CD4-positive, alpha-beta T cell treated with Interferon alpha-2 for 1 hour (primary cell): ENCODE data around the gene LZTS2.
A peak's percentile ranks its signal among the peaks of the same experiment; 100 is the strongest.
"Not testable (repeated sequence)": the region's sequence is repeated elsewhere in the genome, so short reads cannot be mapped to it uniquely, and the experiment has no call there.

Experiments
- DNase-seq, 2 donors: peaks; one replicate each; pipeline ENCODE4 v3.0.0-alpha.2; 2020 to 2022

LZTS2 gene

DNA sequence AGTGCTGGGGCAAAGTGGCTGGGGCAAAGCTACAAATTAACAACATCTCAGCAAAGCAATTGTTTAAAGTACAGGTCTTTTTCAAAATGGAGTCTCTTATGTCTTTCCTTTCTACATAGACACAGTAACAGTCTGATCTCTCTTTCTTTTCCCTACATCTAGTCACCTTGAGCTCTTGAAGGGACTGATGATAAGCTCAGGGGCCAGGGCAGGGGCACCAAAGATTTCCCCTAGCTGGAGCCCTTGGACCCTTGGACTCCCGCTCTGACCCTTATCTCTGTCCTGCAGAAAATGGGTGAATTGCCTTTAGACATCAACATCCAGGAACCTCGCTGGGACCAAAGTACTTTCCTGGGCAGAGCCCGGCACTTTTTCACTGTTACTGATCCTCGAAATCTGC is 34.8 kb downstream of the LZTS2 start:
- not testable (repeated sequence) for DNase-seq

DNA sequence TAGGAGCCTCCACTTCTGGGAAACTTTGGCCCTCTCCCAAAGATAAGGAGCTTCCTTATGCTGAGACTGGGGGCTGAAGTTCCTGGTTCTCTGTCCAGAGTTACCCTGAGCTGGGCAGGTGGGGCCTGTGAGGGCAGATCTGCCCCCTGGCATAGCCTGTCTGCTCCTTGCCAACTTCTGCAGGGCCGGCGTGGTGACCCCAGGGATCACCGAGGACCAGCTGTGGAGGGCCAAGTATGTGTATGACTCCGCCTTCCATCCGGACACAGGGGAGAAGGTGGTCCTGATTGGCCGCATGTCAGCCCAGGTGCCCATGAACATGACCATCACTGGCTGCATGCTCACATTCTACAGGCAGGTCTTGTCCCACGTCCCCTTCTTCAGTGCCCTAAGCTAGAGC is 35.7 kb downstream of the LZTS2 start:
- DNase-seq: no peak

- DNase-seq: no peak
Measured at GRCh38 chr10:101035916-101036702, 36.5 kb downstream of the LZTS2 start.

DNA sequence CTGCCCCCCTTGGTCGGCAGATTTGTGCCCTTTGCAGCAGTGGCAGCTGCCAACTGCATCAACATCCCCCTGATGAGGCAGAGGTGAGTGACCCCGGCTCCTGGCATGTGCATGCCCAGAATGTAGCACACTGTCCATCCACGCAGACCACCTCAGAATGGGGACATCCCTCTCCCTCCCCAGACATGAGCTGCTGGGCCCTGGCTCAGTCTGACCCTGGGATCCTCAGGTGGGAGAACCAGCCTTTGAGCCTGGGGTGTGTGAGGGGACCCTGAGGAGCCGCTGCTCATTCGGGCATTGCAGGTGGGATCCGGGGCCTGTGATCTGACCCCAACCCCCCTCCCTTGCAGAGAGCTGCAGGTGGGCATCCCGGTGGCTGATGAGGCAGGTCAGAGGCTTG is 37.1 kb downstream of the LZTS2 start:
- no peak for DNase-seq

DNA sequence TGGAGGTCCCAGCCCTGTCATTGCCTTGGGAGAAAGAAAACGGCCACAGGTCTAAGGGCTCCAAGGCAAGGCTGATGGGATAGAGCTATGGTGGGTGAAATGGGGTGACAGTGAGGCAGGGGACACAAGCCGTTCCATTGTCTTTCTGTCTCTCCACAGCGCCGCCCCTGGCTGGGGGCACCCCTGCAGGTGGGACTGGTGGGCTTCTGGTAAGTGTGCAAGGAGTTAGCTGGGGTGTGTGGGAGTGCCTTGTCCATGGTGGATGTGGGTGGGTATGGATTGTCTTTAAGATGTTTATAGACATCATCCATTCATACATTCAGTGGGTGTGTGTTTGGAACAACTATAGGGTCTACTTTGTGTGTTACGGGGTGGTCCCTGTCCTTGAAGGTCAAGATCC is 38.9 kb downstream of the LZTS2 start:
- DNase-seq: no peak

GRCh38 chr10:101040061-101040460 is 40.5 kb downstream of the LZTS2 start:
- no peak for DNase-seq

GRCh38 chr10:101040851-101041250 is 41.2 kb downstream of the LZTS2 start:
- DNase-seq: no peak

DNA sequence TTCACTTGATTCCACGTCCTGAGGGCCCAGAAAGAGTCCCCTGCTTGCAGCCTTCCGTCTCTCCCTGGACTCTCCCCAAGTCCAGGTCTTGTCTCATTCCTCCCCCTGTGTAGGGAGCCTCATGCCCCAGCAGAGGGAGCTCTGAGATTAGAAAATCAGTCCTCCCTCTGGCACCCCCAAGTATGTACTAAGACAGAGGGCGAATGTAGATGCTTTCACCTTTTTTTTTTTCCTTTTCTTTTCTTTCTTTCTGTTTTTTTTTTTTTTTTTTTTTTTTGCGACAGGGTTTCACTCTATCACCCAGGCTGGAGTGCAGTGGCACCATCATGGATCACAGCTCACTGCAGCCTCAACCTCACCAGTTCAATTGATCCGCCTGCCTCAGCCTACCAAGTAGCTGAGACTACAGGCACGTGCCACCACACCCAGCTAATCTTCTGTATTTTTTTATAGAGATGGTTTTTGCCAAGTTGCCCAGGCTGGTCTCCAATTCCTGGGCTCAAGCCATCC is 41.7 kb downstream of the LZTS2 start:
- peak; percentile 80 to 87 for DNase-seq

DNA sequence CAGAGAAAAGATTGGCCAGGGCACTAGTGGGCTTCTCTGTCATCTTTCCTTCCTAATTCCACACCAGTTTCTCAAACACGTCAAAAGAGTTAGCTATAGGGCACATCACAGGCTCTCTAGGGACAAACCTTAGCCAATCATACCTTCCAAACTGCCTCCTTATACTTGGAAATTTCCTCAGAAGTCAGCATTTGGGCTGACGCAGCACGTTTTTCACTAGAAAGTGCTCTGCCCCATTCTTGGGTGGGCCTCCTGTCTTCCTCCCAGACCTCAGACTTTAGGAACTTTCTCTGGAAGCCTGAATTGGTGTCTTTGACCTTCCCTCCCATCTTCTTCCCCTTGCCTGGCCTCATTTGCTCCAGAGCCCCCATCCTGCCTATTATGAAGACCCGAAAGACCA is 42.5 kb downstream of the LZTS2 start:
- no peak for DNase-seq

- peak; percentile 88 for DNase-seq
Measured at GRCh38 chr10:101042667-101043362, 43.2 kb downstream of the LZTS2 start.

DNA sequence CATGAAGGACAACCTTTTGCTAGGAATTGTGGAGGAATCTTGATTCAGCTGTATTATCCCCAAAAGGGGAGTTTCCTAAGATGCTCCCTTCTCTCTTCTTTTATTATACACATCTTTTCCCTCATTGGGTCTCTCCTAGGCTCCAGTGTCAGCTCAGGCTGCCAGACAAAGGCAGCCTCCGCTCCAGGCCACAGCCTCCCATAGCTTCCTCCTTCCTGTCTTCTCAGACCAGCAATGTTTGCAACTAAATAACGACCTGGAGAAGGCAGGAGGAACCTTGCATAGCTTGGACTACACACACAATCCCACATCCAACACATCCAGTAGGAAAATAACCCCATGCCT is 43.7 kb downstream of the LZTS2 start:
- DNase-seq: no peak

GRCh38 chr10:101044117-101044516 is 44.5 kb downstream of the LZTS2 start:
- no peak for DNase-seq

DNA sequence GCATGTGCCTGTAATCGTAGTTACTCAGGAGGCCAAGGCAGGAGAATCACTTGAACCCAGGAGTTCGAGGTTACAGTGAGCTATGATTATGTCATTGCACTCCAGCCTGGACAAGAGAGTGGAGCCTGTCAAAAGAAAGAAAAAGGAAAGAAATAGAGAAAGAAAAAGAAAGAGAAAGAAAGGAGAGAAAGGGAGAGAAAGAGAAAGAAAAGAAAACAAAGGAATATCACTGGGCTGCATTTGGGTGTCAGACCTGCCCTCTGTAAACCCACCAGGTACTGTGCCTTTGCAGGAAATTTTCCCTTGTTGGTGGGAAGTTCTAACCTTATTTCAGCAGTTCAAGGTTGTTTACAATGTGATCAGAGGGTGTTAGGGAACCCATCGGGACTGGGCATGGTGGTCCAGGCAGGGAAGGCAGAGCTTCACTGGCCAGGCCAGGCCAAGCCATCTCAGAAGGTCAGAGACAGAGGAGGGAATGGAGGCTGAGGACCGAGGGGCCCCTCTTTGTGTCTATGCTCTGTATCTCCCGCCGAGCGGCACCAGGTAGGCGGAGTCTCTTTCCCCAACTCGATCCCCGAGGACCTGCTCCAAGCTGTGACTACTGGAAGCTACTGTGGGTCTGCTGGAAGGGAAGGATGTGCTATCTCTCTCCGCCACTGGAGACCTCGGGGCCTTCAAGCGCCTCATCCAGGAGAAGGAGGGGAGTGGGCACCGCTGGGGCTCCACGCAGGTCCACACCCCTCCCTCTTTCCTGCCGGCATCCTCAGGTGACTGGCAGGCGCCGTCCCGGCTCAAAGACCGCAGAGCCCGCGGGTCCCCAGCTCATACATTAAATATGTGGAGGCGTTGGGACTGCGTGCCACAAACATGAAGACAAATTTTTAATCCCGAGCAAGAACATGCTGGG is 47.0 kb downstream of the LZTS2 start:
- DNase-seq: no peak

GRCh38 chr10:101047268-101047667 is 47.7 kb downstream of the LZTS2 start:
- no peak for DNase-seq

- no peak for DNase-seq
Measured at GRCh38 chr10:101047961-101048892, 48.6 kb downstream of the LZTS2 start.

DNA sequence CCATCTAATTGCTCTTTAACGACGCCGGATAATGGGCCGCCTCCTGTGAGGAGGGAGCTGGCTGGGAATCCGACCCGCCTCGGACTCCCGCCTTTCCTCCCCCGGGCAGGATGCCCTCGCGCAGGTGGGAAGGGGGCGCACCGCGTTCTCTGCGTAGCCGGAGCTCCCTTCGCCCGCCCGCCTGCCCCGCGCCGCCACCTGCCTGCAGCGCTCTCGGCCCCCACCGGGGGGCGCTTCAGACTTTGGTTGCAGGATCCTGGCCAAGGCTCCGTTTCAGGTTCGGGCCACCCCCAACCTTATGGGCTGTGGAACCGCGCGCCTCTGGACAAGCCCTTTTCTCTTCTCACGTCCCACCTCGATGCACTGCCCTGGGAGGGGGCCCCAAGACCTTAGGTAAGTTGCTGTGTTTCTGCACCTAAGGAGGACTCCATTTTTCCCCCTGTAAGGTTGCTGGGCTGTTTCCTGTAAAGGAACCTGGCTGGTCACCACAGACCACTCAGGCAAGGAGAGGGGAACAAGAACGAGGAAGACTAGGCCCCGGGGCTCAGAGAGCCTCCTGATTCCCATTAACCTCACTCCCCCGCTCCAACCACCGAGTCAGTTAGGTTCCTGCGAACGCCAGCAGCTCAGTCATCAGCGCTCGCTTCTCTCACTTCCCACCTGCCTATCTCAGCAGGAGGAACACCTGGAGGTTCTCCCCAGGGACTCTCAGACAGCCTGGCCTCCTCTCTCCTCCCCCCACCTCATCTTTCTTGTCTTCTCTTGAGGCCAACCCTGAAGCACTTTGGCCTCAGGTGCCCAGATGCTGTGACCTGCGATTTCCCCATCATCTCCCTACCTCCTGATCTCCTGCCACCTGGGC is 50.8 kb downstream of the LZTS2 start:
- DNase-seq: peak; percentile 72 to 85

DNA sequence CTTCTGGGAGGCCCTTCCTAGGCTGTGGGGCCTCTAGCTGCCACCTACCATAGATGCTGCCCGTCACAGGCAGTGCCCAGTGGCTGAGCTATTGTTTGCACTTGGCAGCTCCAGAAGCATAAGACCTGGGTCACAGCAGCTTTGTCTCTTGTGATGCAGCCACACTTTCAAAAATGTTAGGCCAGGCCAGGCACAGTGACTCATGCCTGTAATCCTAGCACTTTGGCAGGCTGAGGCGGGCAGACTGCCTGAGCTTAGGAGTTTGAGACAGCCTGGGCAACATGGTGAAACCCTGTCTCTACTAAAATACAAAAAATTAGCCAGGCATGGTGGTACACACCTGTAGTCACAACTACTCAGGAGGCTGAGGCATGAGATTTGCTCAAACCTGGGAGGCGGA is 52.7 kb downstream of the LZTS2 start:
- DNase-seq: no peak

DNA sequence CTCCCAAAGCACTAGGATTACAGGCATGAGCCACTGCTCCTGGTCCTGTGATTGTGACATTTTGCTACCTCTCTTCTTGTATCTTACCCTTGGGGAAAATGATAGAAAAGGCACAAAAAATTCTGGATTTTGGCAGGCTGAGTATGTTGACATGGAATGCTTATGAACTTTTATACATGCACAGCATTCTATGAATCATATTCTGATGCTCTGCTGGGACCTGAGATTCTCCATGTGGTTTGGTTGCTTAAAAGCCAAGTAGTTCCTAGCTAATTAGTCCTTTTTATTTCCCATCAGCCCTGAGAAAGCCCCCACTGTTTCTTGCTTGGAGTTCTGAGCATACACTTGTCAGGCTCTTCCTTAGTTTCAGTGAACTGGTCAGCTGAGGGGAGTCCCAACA is 53.9 kb downstream of the LZTS2 start:
- no peak for DNase-seq

- no peak for DNase-seq
Measured at GRCh38 chr10:101054351-101054750, 54.7 kb downstream of the LZTS2 start.

DNA sequence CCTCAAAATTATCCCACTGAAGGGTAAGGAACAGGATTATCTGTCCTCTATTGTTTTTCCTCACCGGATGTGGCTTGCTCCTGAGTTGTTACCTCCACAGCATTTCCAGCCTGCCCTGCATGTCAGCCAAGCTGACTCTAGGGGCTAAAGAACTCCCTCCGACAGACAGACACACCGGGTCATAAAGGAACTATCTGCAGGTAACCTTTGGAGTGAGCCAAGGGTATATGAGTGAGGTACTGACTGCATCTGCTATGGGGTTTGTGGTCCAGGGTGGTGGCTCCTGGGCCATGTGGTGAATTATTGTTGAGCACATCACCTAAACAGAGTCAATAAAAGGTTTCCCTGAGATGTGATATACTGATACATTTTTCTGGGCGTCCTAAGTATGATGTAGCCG is 55.3 kb downstream of the LZTS2 start:
- DNase-seq: no peak

DNA sequence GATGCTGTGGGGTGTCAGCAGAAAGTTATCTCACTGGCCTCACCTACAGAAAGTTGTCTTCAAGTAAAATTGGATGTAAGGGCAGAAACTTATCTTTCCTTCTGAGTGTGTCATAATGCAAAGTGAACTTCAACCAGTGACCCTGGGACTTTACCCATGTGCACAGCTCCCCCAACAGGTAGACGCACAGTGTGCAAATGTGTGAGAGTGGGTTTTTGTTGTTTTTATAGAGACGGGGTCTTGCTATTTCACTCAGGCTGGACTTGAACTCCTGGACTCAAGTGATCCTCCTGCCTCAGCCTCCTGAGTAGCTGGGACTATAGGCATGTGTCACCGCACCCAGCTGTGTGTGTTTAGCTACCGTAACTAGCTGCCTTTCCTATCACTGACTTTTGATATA is 55.8 kb downstream of the LZTS2 start:
- no peak for DNase-seq
